ENCODE measurements around the gene PTPN3. TPM values are rescaled to one million over a fixed set of nuclear protein-coding genes. Genes with fewer than 3 reads are reported as not detected.

The PTPN3 gene
- total and polyA plus RNA-seq, 9 of the 15 experiments (the other 6 are each of a cell fraction or from before 2014, with no cell fraction given), result 0.02 TPM; not detected in 8

DNA sequence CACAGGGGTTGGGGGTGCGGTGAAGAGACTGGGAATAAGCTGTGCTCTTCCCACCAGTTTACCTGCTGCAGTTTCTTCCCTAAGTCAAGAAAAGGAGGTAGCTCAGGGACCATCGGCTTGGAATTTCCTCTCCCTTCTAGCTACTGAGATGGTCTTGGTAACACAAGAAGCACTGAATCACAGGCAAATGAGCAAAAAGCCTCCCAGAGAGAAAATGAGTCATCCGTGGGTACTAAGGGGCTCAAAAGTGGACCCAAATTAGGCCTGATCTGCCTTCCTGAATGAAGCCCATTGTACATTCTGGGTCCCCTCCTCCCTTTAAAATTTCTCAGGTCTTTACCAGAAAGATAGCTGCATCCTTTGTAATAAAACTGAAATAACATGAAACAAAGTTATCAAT, 49.9 kb downstream of the PTPN3 start:
- BruUV-seq (replicated peaks), result no TSS peak
- 0% methylated on average over 3 of the region's 3 CpGs for WGBS (ENCODE audit: insufficient coverage, low coverage, missing lambda C conversion rate)
- no peaks in the 10 kb centered on the region for H3K9me1 ChIP-seq (ENCODE audit: control insufficient read depth, insufficient read depth, low read length)
- H3K27ac ChIP-seq (ENCODE audit: extremely low read depth, low read depth, low read length), result no peak overlapping the region
- ChIA-PET CTCF (ENCODE audit: low intra/inter-chr PET ratio) (no interaction called here), POLR2A (no interaction called here)
- no peaks in the 10 kb centered on the region for H3K9me3 ChIP-seq (replicated peaks; ENCODE audit: control insufficient read depth, insufficient read depth, low read depth, low read length)
- in situ Hi-C loops (cut with MboI) (no loop called here), intact Hi-C loops (cut with micrococcal nuclease) (no loop called here)
- DNase-seq (ENCODE audit: extremely low read depth in 1 of 4, low spot score in 3 of 4) (no peak), ATAC-seq (no peak), FAIRE-seq (no peak)
- no peaks in the 10 kb centered on the region for H3K4me1 ChIP-seq (replicated peaks in 1 of 2; ENCODE audit: control insufficient read depth in 2 of 2, insufficient read depth in 2 of 2, low read length in 2 of 2)
- no peaks in the 10 kb centered on the region for H4K20me1 ChIP-seq (replicated peaks; ENCODE audit: control insufficient read depth, insufficient read depth, low read length)
- no peak overlapping the region for H2AFZ ChIP-seq (ENCODE audit: low read depth, low read length)
- H3K4me2 ChIP-seq (ENCODE audit: insufficient read depth, low read length), result no peak overlapping the region
- H3K79me2 ChIP-seq (ENCODE audit: control insufficient read depth, insufficient read depth, low read length), result no peaks in the 10 kb centered on the region
- H3K27me3 ChIP-seq (ENCODE audit: control insufficient read depth in 2 of 2, insufficient read depth in 2 of 2, low read length in 2 of 2), result peaks cover 10 to 41% of the 10 kb centered on the region in 2 experiments; a peak in 4 of 5 replicates
- H3K9ac ChIP-seq (ENCODE audit: insufficient read depth in 1 of 2, low read depth in 2 of 2, low read length in 2 of 2), result no peak overlapping the region
- no peaks in the 10 kb centered on the region for H3K36me3 ChIP-seq (ENCODE audit: control insufficient read depth, insufficient read depth, low read length)
- TF ChIP-seq BCL6 (CRISPR knock-in tag; IDR thresholded peaks at IDR 0.05), result no peak
- no peak for TF ChIP-seq ZNF766 (CRISPR knock-in tag; conservative IDR thresholded peaks at IDR 0.05)
- no peak for TF ChIP-seq CBFA2T2 (conservative IDR thresholded peaks at IDR 0.05)
- TF ChIP-seq, protein P1, sequence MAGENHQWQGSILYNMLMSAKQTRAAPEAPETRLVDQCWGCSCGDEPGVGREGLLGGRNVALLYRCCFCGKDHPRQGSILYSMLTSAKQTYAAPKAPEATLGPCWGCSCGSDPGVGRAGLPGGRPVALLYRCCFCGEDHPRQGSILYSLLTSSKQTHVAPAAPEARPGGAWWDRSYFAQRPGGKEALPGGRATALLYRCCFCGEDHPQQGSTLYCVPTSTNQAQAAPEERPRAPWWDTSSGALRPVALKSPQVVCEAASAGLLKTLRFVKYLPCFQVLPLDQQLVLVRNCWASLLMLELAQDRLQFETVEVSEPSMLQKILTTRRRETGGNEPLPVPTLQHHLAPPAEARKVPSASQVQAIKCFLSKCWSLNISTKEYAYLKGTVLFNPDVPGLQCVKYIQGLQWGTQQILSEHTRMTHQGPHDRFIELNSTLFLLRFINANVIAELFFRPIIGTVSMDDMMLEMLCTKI (IDR thresholded peaks at IDR 0.05; ENCODE audit: partially characterized antibody), result no peak
- no peak for TF ChIP-seq NCOA6 (IDR thresholded peaks at IDR 0.05)
- TF ChIP-seq DIDO1 (tag; IDR thresholded peaks at IDR 0.05; ENCODE audit: low read depth), result no peak
- no peak for TF ChIP-seq PRPF4 (IDR thresholded peaks at IDR 0.05; ENCODE audit: insufficient read depth, low read depth, low read length, poor library complexity, severe bottlenecking)
- no peak for TF ChIP-seq CEBPG (CRISPR knock-in tag; IDR thresholded peaks at IDR 0.05)
- TF ChIP-seq CEBPG (tag; conservative IDR thresholded peaks at IDR 0.05 in 1 of 2, IDR thresholded peaks at IDR 0.05 in 1 of 2), result no peak
- no peak for TF ChIP-seq CBX5 (IDR thresholded peaks at IDR 0.05; ENCODE audit: borderline replicate concordance, low read depth)
- H3K4me3 ChIP-seq, result no peak overlapping the region
